ENCODE results near the gene CNPY1.

DNA sequence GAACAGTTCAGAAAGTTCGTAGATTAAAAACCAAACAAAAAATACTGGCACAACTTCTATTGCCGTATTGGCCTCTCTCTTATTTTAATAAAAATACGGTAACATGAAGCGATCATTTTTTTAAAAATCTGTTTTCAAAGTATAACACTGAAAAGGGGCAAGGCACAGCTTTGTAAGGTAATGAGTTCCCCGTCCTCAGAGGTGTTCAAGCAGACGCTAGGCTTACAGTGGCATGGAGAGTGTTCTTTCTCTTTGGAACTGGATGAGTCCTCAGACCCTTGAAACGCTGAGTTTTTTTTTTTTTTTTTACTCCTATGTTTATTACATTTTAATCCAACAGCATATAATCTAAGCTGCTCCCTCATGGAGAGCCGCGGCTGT, 80.6 kb downstream of the CNPY1 start:
- TF ChIP-seq, protein P1, sequence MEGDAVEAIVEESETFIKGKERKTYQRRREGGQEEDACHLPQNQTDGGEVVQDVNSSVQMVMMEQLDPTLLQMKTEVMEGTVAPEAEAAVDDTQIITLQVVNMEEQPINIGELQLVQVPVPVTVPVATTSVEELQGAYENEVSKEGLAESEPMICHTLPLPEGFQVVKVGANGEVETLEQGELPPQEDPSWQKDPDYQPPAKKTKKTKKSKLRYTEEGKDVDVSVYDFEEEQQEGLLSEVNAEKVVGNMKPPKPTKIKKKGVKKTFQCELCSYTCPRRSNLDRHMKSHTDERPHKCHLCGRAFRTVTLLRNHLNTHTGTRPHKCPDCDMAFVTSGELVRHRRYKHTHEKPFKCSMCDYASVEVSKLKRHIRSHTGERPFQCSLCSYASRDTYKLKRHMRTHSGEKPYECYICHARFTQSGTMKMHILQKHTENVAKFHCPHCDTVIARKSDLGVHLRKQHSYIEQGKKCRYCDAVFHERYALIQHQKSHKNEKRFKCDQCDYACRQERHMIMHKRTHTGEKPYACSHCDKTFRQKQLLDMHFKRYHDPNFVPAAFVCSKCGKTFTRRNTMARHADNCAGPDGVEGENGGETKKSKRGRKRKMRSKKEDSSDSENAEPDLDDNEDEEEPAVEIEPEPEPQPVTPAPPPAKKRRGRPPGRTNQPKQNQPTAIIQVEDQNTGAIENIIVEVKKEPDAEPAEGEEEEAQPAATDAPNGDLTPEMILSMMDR (conservative IDR thresholded peaks at IDR 0.05 in 1 of 2, IDR thresholded peaks at IDR 0.05 in 1 of 2; ENCODE audit: low read depth in 1 of 2, low read length in 2 of 2): no peak
- no peak for TF ChIP-seq EZH2 (IDR thresholded peaks at IDR 0.05; ENCODE audit: low read length, missing control alignments)

Measured in fibroblast of lung (primary cell).